ENCODE measurements around the gene CLK4.

The CLK4 gene

GRCh38 chr5:178590141-178590923, 36.5 kb downstream of the CLK4 start, which contains the start of gene COL23A1:
TSS of gene COL23A1 (minus strand) at chr5:178590393.
- Histone ChIP-seq H3K4me3 (ENCODE audit: low read depth, low read length) (peak within 1 kb of the TSS; percentile 48), H3K4me1 (peaks cover 6% of the 10 kb centered on the region), H3K9me3 (ENCODE audit: control insufficient read depth, low read length) (no peaks in the 10 kb centered on the region), H3K4me2 (ENCODE audit: low read length) (peak within 1 kb of the TSS; percentile 86), H3K36me3 (ENCODE audit: control insufficient read depth, insufficient read depth, low read length) (no peaks in the 10 kb centered on the region), H3K27ac (no peak within 1 kb of the TSS), H3K79me2 (no peaks in the 10 kb centered on the region), H2AFZ (peak within 1 kb of the TSS; percentile 86), H3K9ac (no peak within 1 kb of the TSS), H3K27me3 (ENCODE audit: control insufficient read depth, insufficient read depth, low read length) (no peaks in the 10 kb centered on the region)
- TF ChIP-seq, protein P1, sequence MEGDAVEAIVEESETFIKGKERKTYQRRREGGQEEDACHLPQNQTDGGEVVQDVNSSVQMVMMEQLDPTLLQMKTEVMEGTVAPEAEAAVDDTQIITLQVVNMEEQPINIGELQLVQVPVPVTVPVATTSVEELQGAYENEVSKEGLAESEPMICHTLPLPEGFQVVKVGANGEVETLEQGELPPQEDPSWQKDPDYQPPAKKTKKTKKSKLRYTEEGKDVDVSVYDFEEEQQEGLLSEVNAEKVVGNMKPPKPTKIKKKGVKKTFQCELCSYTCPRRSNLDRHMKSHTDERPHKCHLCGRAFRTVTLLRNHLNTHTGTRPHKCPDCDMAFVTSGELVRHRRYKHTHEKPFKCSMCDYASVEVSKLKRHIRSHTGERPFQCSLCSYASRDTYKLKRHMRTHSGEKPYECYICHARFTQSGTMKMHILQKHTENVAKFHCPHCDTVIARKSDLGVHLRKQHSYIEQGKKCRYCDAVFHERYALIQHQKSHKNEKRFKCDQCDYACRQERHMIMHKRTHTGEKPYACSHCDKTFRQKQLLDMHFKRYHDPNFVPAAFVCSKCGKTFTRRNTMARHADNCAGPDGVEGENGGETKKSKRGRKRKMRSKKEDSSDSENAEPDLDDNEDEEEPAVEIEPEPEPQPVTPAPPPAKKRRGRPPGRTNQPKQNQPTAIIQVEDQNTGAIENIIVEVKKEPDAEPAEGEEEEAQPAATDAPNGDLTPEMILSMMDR (IDR thresholded peaks at IDR 0.05) = peak; percentile 94

DNA sequence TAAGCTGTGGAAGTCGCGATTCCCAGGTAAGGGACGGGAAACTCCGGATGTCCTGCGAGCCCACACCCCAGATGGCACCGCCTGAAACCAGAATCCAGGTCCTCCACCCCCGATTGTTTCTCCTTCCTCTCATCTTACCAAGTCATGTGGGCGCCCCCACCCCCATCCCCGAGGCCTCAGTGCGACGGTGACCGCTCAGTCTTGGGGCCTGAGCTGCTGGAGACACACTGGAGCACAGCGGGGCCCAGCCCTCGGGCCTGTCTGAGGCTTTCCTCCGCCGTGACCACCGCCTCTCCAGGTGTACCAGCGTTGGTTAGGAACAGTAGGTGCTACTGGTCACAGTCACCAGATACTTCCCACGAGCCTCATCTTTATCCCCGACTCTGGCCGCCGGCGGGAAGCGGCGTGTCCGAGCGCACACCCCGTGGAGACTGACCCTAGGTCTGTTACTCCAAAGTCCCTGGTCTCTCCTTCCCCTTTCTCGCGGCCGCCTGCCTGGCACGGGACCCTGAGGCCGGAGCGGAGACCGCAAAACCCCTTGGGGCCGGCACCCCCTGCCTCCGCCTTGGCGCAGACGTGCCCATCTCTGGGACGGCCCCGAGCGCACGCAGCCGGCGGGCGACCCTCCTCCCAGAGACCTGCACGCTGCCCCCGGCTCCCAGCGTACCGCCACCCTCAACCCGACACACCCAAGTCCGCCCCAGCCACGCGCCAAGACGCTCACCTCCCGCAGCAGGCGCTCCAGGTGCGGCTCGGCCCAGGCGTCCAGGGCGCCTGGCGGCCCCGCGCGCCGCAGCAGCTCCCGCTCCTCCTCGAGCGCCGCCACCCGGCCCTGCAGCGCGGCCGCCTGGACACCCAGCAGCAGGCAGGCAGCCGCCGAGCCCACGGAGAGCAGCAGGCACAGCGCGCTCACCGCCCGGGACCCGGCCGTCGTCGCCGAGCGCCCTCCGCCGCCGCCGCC, 37.4 kb downstream of the CLK4 start:
- H3K27ac ChIP-seq = no peak overlapping the region
- H3K9ac ChIP-seq = no peak overlapping the region
- peak overlapping the region; percentile 86 for H3K4me2 ChIP-seq (ENCODE audit: low read length)
- TF ChIP-seq, protein P1 (IDR thresholded peaks at IDR 0.05) = peak; percentile 14
- H2AFZ ChIP-seq = peak overlapping the region; percentile 81
- no peaks in the 10 kb centered on the region for H3K36me3 ChIP-seq (ENCODE audit: control insufficient read depth, insufficient read depth, low read length)
- H3K4me1 ChIP-seq = peaks cover 6% of the 10 kb centered on the region
- no peaks in the 10 kb centered on the region for H3K79me2 ChIP-seq
- H3K9me3 ChIP-seq (ENCODE audit: control insufficient read depth, low read length) = no peaks in the 10 kb centered on the region
- H3K27me3 ChIP-seq (ENCODE audit: control insufficient read depth, insufficient read depth, low read length) = no peaks in the 10 kb centered on the region
- H3K4me3 ChIP-seq (ENCODE audit: low read depth, low read length) = peak overlapping the region; percentile 48

GRCh38 chr5:178588769-178589168, 38.1 kb downstream of the CLK4 start:
- H3K4me2 ChIP-seq (ENCODE audit: low read length) = no peak overlapping the region
- no peak overlapping the region for H3K4me3 ChIP-seq (ENCODE audit: low read depth, low read length)
- no peak overlapping the region for H2AFZ ChIP-seq
- peaks cover 6% of the 10 kb centered on the region for H3K4me1 ChIP-seq
- H3K9me3 ChIP-seq (ENCODE audit: control insufficient read depth, low read length) = no peaks in the 10 kb centered on the region
- no peaks in the 10 kb centered on the region for H3K79me2 ChIP-seq
- H3K9ac ChIP-seq = no peak overlapping the region
- no peaks in the 10 kb centered on the region for H3K36me3 ChIP-seq (ENCODE audit: control insufficient read depth, insufficient read depth, low read length)
- H3K27ac ChIP-seq = no peak overlapping the region
- no peaks in the 10 kb centered on the region for H3K27me3 ChIP-seq (ENCODE audit: control insufficient read depth, insufficient read depth, low read length)
- TF ChIP-seq, protein P1 (IDR thresholded peaks at IDR 0.05) = no peak

DNA sequence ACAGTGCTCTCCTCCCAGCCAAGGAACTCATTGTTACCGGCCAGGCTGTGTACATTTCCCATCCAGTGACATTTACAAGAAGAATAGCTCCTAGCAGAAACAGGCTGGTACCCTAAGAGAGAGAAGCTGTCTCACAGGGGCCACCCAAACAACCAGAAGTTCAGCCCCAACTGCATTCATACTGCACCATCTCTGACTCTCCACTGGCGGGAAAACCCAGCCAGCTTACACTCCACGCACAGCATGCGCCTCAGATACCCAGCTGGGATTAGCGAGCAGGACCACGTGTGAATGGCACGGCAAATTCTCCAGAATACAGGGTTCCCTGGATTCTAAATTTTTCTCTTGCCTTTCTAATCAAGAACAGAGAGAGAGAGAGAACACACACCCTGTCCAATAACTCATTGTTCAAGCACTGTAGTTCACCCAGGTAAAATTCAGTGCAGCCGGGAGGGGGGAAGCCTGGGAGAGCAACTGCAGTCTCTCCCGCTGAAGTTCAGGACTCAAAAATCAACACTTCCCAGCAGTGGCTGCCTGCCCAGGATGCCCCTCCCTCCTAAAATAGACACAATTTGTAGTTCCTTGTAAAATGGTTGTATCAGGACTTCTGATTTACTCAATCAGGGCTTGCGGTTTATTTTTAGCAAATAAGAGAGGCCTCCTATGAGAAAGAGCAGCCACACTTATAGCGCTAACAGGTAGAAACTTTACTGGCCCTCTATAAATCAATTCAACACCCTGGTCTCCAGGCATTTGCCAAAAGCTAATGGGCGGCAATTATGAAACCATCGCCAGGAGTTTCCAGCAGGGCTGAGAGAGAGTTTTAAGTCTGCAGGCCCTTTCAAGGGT, 38.9 kb downstream of the CLK4 start:
- H3K4me2 ChIP-seq (ENCODE audit: low read length) = no peak overlapping the region
- no peak overlapping the region for H3K27ac ChIP-seq
- H3K36me3 ChIP-seq (ENCODE audit: control insufficient read depth, insufficient read depth, low read length) = no peaks in the 10 kb centered on the region
- TF ChIP-seq, protein P1 (IDR thresholded peaks at IDR 0.05) = no peak
- no peaks in the 10 kb centered on the region for H3K9me3 ChIP-seq (ENCODE audit: control insufficient read depth, low read length)
- no peak overlapping the region for H2AFZ ChIP-seq
- peaks cover 6% of the 10 kb centered on the region for H3K4me1 ChIP-seq
- no peaks in the 10 kb centered on the region for H3K27me3 ChIP-seq (ENCODE audit: control insufficient read depth, insufficient read depth, low read length)
- no peak overlapping the region for H3K4me3 ChIP-seq (ENCODE audit: low read depth, low read length)
- no peak overlapping the region for H3K9ac ChIP-seq
- no peaks in the 10 kb centered on the region for H3K79me2 ChIP-seq

Measured in parathyroid adenoma (tissue), 2 donors.